K562 (cell line): Measurements from ENCODE around the gene CLK3. TPM values are rescaled to one million over a fixed set of nuclear protein-coding genes. Genes with fewer than 3 reads are reported as not detected.

Experiments
- ATAC-seq: fragments of 200-7000 bp; cut with Tn5 transposase; 3 replicates; pipeline ENCODE4 v1.9.1; 2020; ENCODE audit warnings: moderate library complexity
- BruUV-seq: library from RNA; stranded (reverse); fragments of 400-500 nt; replicated peaks from 2 replicates; lab custom pipeline; 2021; lab: Mats Ljungman, UMichigan
- CTCF ChIA-PET: fragments of 300-600 bp; formaldehyde crosslinking; extraction: SDS; loops from one replicate; lab custom pipeline; 2021; ENCODE audit warnings: low intra/inter-chr PET ratio; lab: Yijun Ruan, JAX
- POLR2A ChIA-PET: fragments of 300-600, 350-650 bp; sonication (Branson Sonifier 250); formaldehyde crosslinking; extraction: SDS; loops from one replicate; lab custom pipeline; 2021; ENCODE audit warnings: antibody characterized with exemption, inconsistent platforms; lab: Yijun Ruan, JAX
- DNase-seq, 4 experiments: peaks; one replicate each; pipeline versions ENCODE4 v3.0.0 to v3.0.0-alpha.2; 2011 to 2018; ENCODE audit warnings: low spot score in 3 of 4, mixed read lengths in 3 of 4; ENCODE audit errors: extremely low read depth in 1 of 4
- FAIRE-seq: peaks from 2 replicates; lab custom pipeline; 2011; peaks lifted over from hg19 to GRCh38; lab: Jason Lieb, UNC
- H2AFZ ChIP-seq: 2 replicates; pipeline ENCODE4 v1.6.0; 2011; ENCODE audit warnings: low read depth, low read length, control low read depth, inconsistent platforms
- H3K27ac ChIP-seq: fragments of 200-600 bp; 3 replicates; pipeline ENCODE4 v1.8.0; 2011; ENCODE audit warnings: low read depth, mild to moderate bottlenecking, control low read depth, inconsistent platforms, low read length, moderate library complexity, mixed read lengths; ENCODE audit errors: extremely low read depth
- H3K27me3 ChIP-seq, 2 experiments: fragments of 300-600 bp in 1 of 2; 2 replicates in 1 of 2; 3 replicates in 1 of 2; pipeline versions ENCODE4 v1.6.0 to v1.8.0; 2011; ENCODE audit warnings: inconsistent platforms in 2 of 2, low read length in 2 of 2, mild to moderate bottlenecking in 1 of 2, mixed read lengths in 1 of 2, moderate library complexity in 1 of 2; ENCODE audit not compliant: control insufficient read depth in 2 of 2, insufficient read depth in 2 of 2
- H3K36me3 ChIP-seq: fragments of 300-600 bp; 3 replicates; pipeline ENCODE4 v1.8.0; 2011; ENCODE audit warnings: mild to moderate bottlenecking, low read length, inconsistent platforms; ENCODE audit not compliant: control insufficient read depth, insufficient read depth
- H3K4me1 ChIP-seq, 2 experiments: fragments of 200-600 bp in 1 of 2; replicated peaks in 1 of 2; 2 replicates in 1 of 2; 3 replicates in 1 of 2; pipeline versions ENCODE4 v1.5.1 to v1.8.0; 2011; ENCODE audit warnings: inconsistent platforms in 2 of 2, low read length in 2 of 2, mild to moderate bottlenecking in 1 of 2, mixed read lengths in 1 of 2, moderate library complexity in 1 of 2; ENCODE audit not compliant: control insufficient read depth in 2 of 2, insufficient read depth in 2 of 2
- H3K4me2 ChIP-seq: 2 replicates; pipeline ENCODE4 v1.6.1; 2011; ENCODE audit warnings: low read length, control low read depth, inconsistent platforms, mixed read lengths; ENCODE audit not compliant: insufficient read depth
- H3K4me3 ChIP-seq: fragments of 200-600 bp; sonication (generic), shearing (Covaris generic); 2 replicates; pipeline ENCODE4 v1.5.1; 2016; ENCODE audit warnings: control low read depth, inconsistent platforms
- H3K79me2 ChIP-seq: fragments of 200-600 bp; 3 replicates; pipeline ENCODE4 v1.8.0; 2011; ENCODE audit warnings: low read length, inconsistent platforms; ENCODE audit not compliant: control insufficient read depth, insufficient read depth
- H3K9ac ChIP-seq, 2 experiments: 2 replicates each; pipeline versions ENCODE4 v1.6.0 to v1.6.1; 2011; ENCODE audit warnings: low read depth in 2 of 2, low read length in 2 of 2, control low read depth in 1 of 2, inconsistent platforms in 1 of 2, mild to moderate bottlenecking in 1 of 2, mixed read lengths in 1 of 2; ENCODE audit not compliant: insufficient read depth in 1 of 2
- H3K9me1 ChIP-seq: one replicate; pipeline ENCODE4 v1.6.0; 2011; ENCODE audit warnings: inconsistent platforms, mild to moderate bottlenecking, low read length, moderate library complexity; ENCODE audit not compliant: control insufficient read depth, insufficient read depth
- H3K9me3 ChIP-seq: replicated peaks from 2 replicates; pipeline ENCODE4 v1.5.1; 2011; ENCODE audit warnings: low read depth, low read length, inconsistent platforms; ENCODE audit not compliant: control insufficient read depth, insufficient read depth
- H4K20me1 ChIP-seq: replicated peaks from 2 replicates; pipeline ENCODE4 v1.6.1; 2011; ENCODE audit warnings: low read length, inconsistent platforms, mixed read lengths; ENCODE audit not compliant: control insufficient read depth, insufficient read depth
- ASH1L ChIP-seq: fragments of 450-650 bp; IDR thresholded peaks from 2 replicates; pipeline ENCODE4 v1.6.1; 2018; ENCODE audit warnings: borderline replicate concordance, mild to moderate bottlenecking, low read depth; ENCODE audit not compliant: partially characterized antibody
- CEBPG ChIP-seq, 3 experiments: fragments of 200-800 bp in 1 of 3; sonication (Bioruptor generic) in 1 of 3; sonication (generic) in 1 of 3; formaldehyde crosslinking in 1 of 3; IDR thresholded peaks in 2 of 3; conservative IDR thresholded peaks in 1 of 3; 2 replicates each; pipeline versions ENCODE4 v1.6.1 to v1.8.0; 2016 to 2022; ENCODE audit warnings: missing compliant biosample characterization in 2 of 3, missing genetic modification characterization in 2 of 3, mild to moderate bottlenecking in 1 of 3, missing genetic modification reagents in 1 of 3
- CLOCK ChIP-seq: fragments of 250-450 bp; sonication (Bioruptor Pico); IDR thresholded peaks from 2 replicates; pipeline ENCODE4 v1.4.0; 2020; ENCODE audit warnings: mild to moderate bottlenecking, moderate library complexity, borderline replicate concordance
- HMBOX1 ChIP-seq: sonication (generic); IDR thresholded peaks from 2 replicates; pipeline ENCODE4 v1.6.1; 2016
- MBD2 ChIP-seq: sonication (generic); IDR thresholded peaks from 2 replicates; pipeline ENCODE4 v1.6.1; 2016; ENCODE audit warnings: low read depth, borderline replicate concordance
- NR2C1 ChIP-seq, 2 experiments: fragments of 450-650 bp; IDR thresholded peaks; 2 replicates each; pipeline ENCODE4 v1.6.1; 2017; ENCODE audit warnings: mild to moderate bottlenecking in 2 of 2, antibody characterized with exemption in 1 of 2, inconsistent platforms in 1 of 2, missing compliant biosample characterization in 1 of 2, missing genetic modification characterization in 1 of 2
- SIX5 ChIP-seq, 2 experiments: IDR thresholded peaks; 2 replicates each; pipeline ENCODE4 v1.6.1; 2011; ENCODE audit warnings: low read length in 2 of 2, borderline replicate concordance in 1 of 2, low read depth in 1 of 2, mild to moderate bottlenecking in 1 of 2, moderate library complexity in 1 of 2; ENCODE audit not compliant: insufficient read depth in 1 of 2
- SMARCA4 ChIP-seq: fragments of 450-650 bp; IDR thresholded peaks from 2 replicates; pipeline ENCODE4 v1.6.1; 2016
- TRIM28 ChIP-seq: fragments of 450-650 bp; IDR thresholded peaks from 2 replicates; pipeline ENCODE4 v1.6.1; 2017
- USF2 ChIP-seq: sonication (generic); formaldehyde crosslinking; IDR thresholded peaks from 2 replicates; pipeline ENCODE4 v1.5.0; 2020; ENCODE audit warnings: missing genetic modification reagents
- YBX1 ChIP-seq: fragments of 450-650 bp; IDR thresholded peaks from 2 replicates; pipeline ENCODE4 v1.7.1; 2016; ENCODE audit warnings: mild to moderate bottlenecking
- ZBTB17 ChIP-seq: fragments of 450-650 bp; formaldehyde crosslinking; IDR thresholded peaks from 2 replicates; pipeline ENCODE4 v1.4.0; 2020; ENCODE audit warnings: mild to moderate bottlenecking
- ZFX ChIP-seq: sonication (generic); formaldehyde crosslinking; IDR thresholded peaks from 2 replicates; pipeline ENCODE4 v1.8.0; 2022; ENCODE audit warnings: mild to moderate bottlenecking, missing genetic modification reagents, moderate library complexity
- ZNF696 ChIP-seq: fragments of 250-450 bp; sonication (Bioruptor Pico); conservative IDR thresholded peaks from 2 replicates; pipeline ENCODE4 v1.4.0; 2020; ENCODE audit warnings: mild to moderate bottlenecking, moderate library complexity
- ZNF766 ChIP-seq: fragments of 200-800 bp; sonication (Bioruptor generic); conservative IDR thresholded peaks from 2 replicates; pipeline ENCODE4 v1.6.1; 2016; ENCODE audit warnings: missing genetic modification characterization, missing compliant biosample characterization
- WGBS: fragments of 100-300 bp; shearing (Covaris generic); methylation state at CpG from one replicate; pipeline ENCODE4 v1.1.6; 2016; ENCODE audit warnings: low coverage, mixed read lengths; ENCODE audit not compliant: insufficient coverage; ENCODE audit errors: missing lambda C conversion rate; 5-methylcytosine and 5-hydroxymethylcytosine counted together
- in situ Hi-C: fragments of 300-500 bp; cut with MboI; formaldehyde crosslinking; loops from 4 replicates; pipeline ENCODE4 v1.15.0; 2018; ENCODE audit warnings: inconsistent platforms, mixed read lengths
- intact Hi-C: fragments of 100-400 bp; cut with micrococcal nuclease; formaldehyde crosslinking; loops from 2 replicates; pipeline ENCODE4 v1.14.2; 2022
- polyA plus RNA-seq, 8 experiments: library from polyadenylated mRNA; depleted of rRNA in 4 of 8; stranded (reverse) in 5 of 8; unstranded in 3 of 8; fragments of >200 nt; fragmentation: Nextera tagmentation in 2 of 8; fragmentation: Illumina TruSeq in 1 of 8; extraction: Ambion mirVana in 2 of 8; extraction: Trizol in 1 of 8; gene quantifications; 2 replicates each; pipeline versions ENCODE4 v1.2.1 to v1.2.3, GENCODE V29; 2011 to 2014; ENCODE audit warnings: inconsistent platforms in 1 of 8, missing spikeins in 1 of 8
- total RNA-seq, 7 experiments: library from RNA; depleted of rRNA in 6 of 7; stranded (reverse); fragments of >200 nt in 6 of 7; fragmentation: Illumina TruSeq in 2 of 7; extraction: Trizol in 2 of 7; gene quantifications; 2 replicates each; pipeline versions ENCODE4 v1.2.1 to v1.2.3, GENCODE V29; 2011 to 2021; ENCODE audit warnings: low replicate concordance in 1 of 7

The CLK3 gene
- total and polyA plus RNA-seq, 9 of the 15 experiments (the other 6 are each of a cell fraction or from before 2014, with no cell fraction given) = 1.2 to 95.2 (median 51.7) TPM

- TF ChIP-seq NR2C1 (IDR thresholded peaks at IDR 0.05) = no peak
- no peak for TF ChIP-seq NR2C1 (tag; IDR thresholded peaks at IDR 0.05)
- no peak for TF ChIP-seq ZNF696 (CRISPR knock-in tag)
- no peak for TF ChIP-seq MBD2
- no peak for TF ChIP-seq ZBTB17
- TF ChIP-seq, all 486 proteins: peak for 0
Observed at GRCh38 chr15:74646480-74646879, 30.8 kb downstream of the CLK3 start (continued).

GRCh38 chr15:74648051-74648842 is 32.6 kb downstream of the CLK3 start:
- in situ Hi-C loops = no loop called here
- H3K9me1 ChIP-seq = no peaks in the 10 kb centered on the region
- peaks cover 4 to 10% of the 10 kb centered on the region in 2 experiments; a peak in 3 of 5 replicates for H3K4me1 ChIP-seq
- no peak overlapping the region for H3K9ac ChIP-seq
- H4K20me1 ChIP-seq = peaks cover 6% of the 10 kb centered on the region; the same call in 1 of the 2 replicates
- no peak for DNase-seq
- 73% methylated on average over 5 of the region's 5 CpGs for WGBS
- H3K36me3 ChIP-seq = peaks cover 7% of the 10 kb centered on the region; the same call in 1 of the 3 replicates
- intact Hi-C loops = no loop called here
- ATAC-seq = no peak
- BruUV-seq = no TSS peak
- H3K4me3 ChIP-seq = no peak overlapping the region
- CTCF ChIA-PET = no interaction called here
- no peaks in the 10 kb centered on the region for H3K27me3 ChIP-seq
- H3K9me3 ChIP-seq = no peaks in the 10 kb centered on the region
- H3K4me2 ChIP-seq = no peak overlapping the region
- peaks cover 2% of the 10 kb centered on the region; the same call in 2 of the 3 replicates for H3K79me2 ChIP-seq
- no peak overlapping the region for H2AFZ ChIP-seq
- POLR2A ChIA-PET = interaction anchor here (0.5 to 2.3 kb wide), 5 partner anchors 9 to 313 kb away, joined by 3 to 4 read pairs (median 3); no protein-coding TSS in a partner anchor
- no peak overlapping the region for H3K27ac ChIP-seq
- FAIRE-seq = no peak
- TF ChIP-seq YBX1 (no peak), TRIM28 (no peak), CEBPG (CRISPR knock-in tag; IDR thresholded peaks at IDR 0.05) (no peak), CEBPG (tag; conservative IDR thresholded peaks at IDR 0.05 in 1 of 2, IDR thresholded peaks at IDR 0.05 in 1 of 2) (no peak), ZNF766 (CRISPR knock-in tag) (no peak), ASH1L (no peak), USF2 (CRISPR knock-in tag) (no peak), ZFX (CRISPR knock-in tag) (no peak), SIX5 (IDR thresholded peaks at IDR 0.05; ENCODE audit: borderline replicate concordance in 1 of 2, insufficient read depth in 1 of 2, low read depth in 1 of 2, low read length in 2 of 2) (no peak), SMARCA4 (no peak), CLOCK (no peak), HMBOX1 (no peak)
